GM12801 (cell line): ENCODE results near the gene TMEM214.

Source experiments
- CTCF ChIP-seq: IDR thresholded peaks from one replicate; pipeline ENCODE4 v1.5.1; 2011; ENCODE audit warnings: control low read depth; ENCODE audit not compliant: insufficient read length; ENCODE audit errors: extremely low read depth

TMEM214 gene

GRCh38 chr2:27072920-27073319 lies 40.2 kb downstream of the TMEM214 start:
- no peak for TF ChIP-seq CTCF

- TF ChIP-seq CTCF, result no peak
Observed at GRCh38 chr2:27073782-27074181, 41.0 kb downstream of the TMEM214 start.

GRCh38 chr2:27074738-27075565 lies 42.2 kb downstream of the TMEM214 start:
- no peak for TF ChIP-seq CTCF

- no peak for TF ChIP-seq CTCF
Observed at GRCh38 chr2:27076323-27076722, 43.6 kb downstream of the TMEM214 start.

- TF ChIP-seq CTCF, result no peak
Observed at GRCh38 chr2:27077231-27077630, 44.5 kb downstream of the TMEM214 start.

- TF ChIP-seq CTCF, result no peak
Observed at GRCh38 chr2:27078267-27079194, 45.8 kb downstream of the TMEM214 start, which contains the start of gene EMILIN1. EMILIN1 (plus strand) TSS chr2:27078615; CDS start chr2:27079066, 451 bp downstream.
